NCI-H146 treated with DMSO at 0.1 percent for 48 hours (cell line): ENCODE measurements around the gene TMOD1.

Experiments
- DNase-seq: peaks from one replicate; lab custom pipeline; 2025; ENCODE audit not compliant: unreplicated experiment; lab: John Stamatoyannopoulos, UW

Gene TMOD1

GRCh38 chr9:97516111-97516510 lies 14.6 kb downstream of the TMOD1 start:
- no peak for DNase-seq

GRCh38 chr9:97517331-97518089 lies 16.0 kb downstream of the TMOD1 start:
- DNase-seq: no peak

- DNase-seq: no peak
Observed at GRCh38 chr9:97518166-97518908, 16.9 kb downstream of the TMOD1 start.

GRCh38 chr9:97518909-97519307 lies 17.4 kb downstream of the TMOD1 start:
- no peak for DNase-seq

- no peak for DNase-seq
Observed at GRCh38 chr9:97519441-97519970, 18.0 kb downstream of the TMOD1 start.

GRCh38 chr9:97521576-97522333 lies 20.3 kb downstream of the TMOD1 start:
- DNase-seq: no peak

GRCh38 chr9:97524424-97524823 lies 23.0 kb downstream of the TMOD1 start:
- no peak for DNase-seq

GRCh38 chr9:97525451-97525850 lies 24.0 kb downstream of the TMOD1 start:
- no peak for DNase-seq

- DNase-seq: no peak
Observed at GRCh38 chr9:97526895-97527575, 25.6 kb downstream of the TMOD1 start.

- no peak for DNase-seq
Observed at GRCh38 chr9:97527626-97528528, 26.4 kb downstream of the TMOD1 start.

GRCh38 chr9:97528529-97529230 lies 27.2 kb downstream of the TMOD1 start:
- no peak for DNase-seq

GRCh38 chr9:97529363-97530076 lies 28.1 kb downstream of the TMOD1 start:
- no peak for DNase-seq

GRCh38 chr9:97531888-97532376 lies 30.5 kb downstream of the TMOD1 start:
- DNase-seq: no peak

- no peak for DNase-seq
Observed at GRCh38 chr9:97534185-97534584, 32.7 kb downstream of the TMOD1 start.

- no peak for DNase-seq
Observed at GRCh38 chr9:97534961-97535594, 33.6 kb downstream of the TMOD1 start.

- DNase-seq: no peak
Observed at GRCh38 chr9:97535771-97536170, 34.3 kb downstream of the TMOD1 start.

- DNase-seq: no peak
Observed at GRCh38 chr9:97536480-97536879, 35.0 kb downstream of the TMOD1 start.

GRCh38 chr9:97543561-97543960 lies 42.1 kb downstream of the TMOD1 start:
- peak; percentile 70 for DNase-seq
